IMR-90 (cell line): ENCODE measurements around the gene CRYAA. TPM values are rescaled to one million over a fixed set of nuclear protein-coding genes. Genes with fewer than 3 reads are reported as not detected.
"Not testable (repeated sequence)": the region's sequence is repeated elsewhere in the genome, so short reads cannot be mapped to it uniquely, and the experiment has no call there.

Source experiments
- ATAC-seq: fragments of 200-7000 bp; cut with Tn5 transposase; 2 replicates; pipeline ENCODE4 v1.9.1; 2020; ENCODE audit warnings: low read depth, mild to moderate bottlenecking, moderate library complexity
- BruUV-seq: library from RNA; stranded (reverse); fragments of 400-500 nt; replicated peaks from 2 replicates; lab custom pipeline; 2021; lab: Mats Ljungman, UMichigan
- CTCF ChIA-PET: fragments of 300-600 bp; formaldehyde crosslinking; extraction: SDS; loops from one replicate; lab custom pipeline; 2021; ENCODE audit warnings: antibody characterized with exemption; lab: Yijun Ruan, JAX
- POLR2A ChIA-PET: fragments of 300-600 bp; sonication (Branson Sonifier 250); formaldehyde crosslinking; loops from one replicate; lab custom pipeline; 2022; ENCODE audit warnings: antibody characterized with exemption; ENCODE audit not compliant: unreplicated experiment; lab: Charles Lee
- DNase-seq: peaks from one replicate; pipeline ENCODE4 v3.0.0; 2013
- H2AFZ ChIP-seq: replicated peaks from 2 replicates; pipeline ENCODE3; 2013; ENCODE audit warnings: low read length, mild to moderate bottlenecking; ENCODE audit not compliant: poor library complexity
- H2AK5ac ChIP-seq: 2 replicates; pipeline ENCODE4 v1.6.1; 2013; ENCODE audit warnings: low read depth, low read length, inconsistent platforms
- H2AK9ac ChIP-seq: replicated peaks from 2 replicates; pipeline ENCODE3; 2013; ENCODE audit warnings: mild to moderate bottlenecking, low read depth, low read length, moderate library complexity; ENCODE audit not compliant: poor library complexity
- H2BK120ac ChIP-seq: 2 replicates; pipeline ENCODE4 v1.6.1; 2013; ENCODE audit warnings: low read depth, low read length, inconsistent platforms
- H2BK15ac ChIP-seq: 3 replicates; pipeline ENCODE4 v1.6.1; 2013; ENCODE audit warnings: low read depth, low read length, inconsistent platforms
- H2BK20ac ChIP-seq: 2 replicates; pipeline ENCODE4 v1.6.1; 2013; ENCODE audit warnings: low read depth, mild to moderate bottlenecking, inconsistent platforms, low read length, moderate library complexity
- H2BK5ac ChIP-seq: 2 replicates; pipeline ENCODE4 v1.6.1; 2013; ENCODE audit warnings: mild to moderate bottlenecking, low read depth, low read length, inconsistent platforms; ENCODE audit not compliant: poor library complexity, severe bottlenecking
- H3K14ac ChIP-seq: replicated peaks from 2 replicates; pipeline ENCODE4 v1.6.1; 2013; ENCODE audit warnings: low read depth, low read length, inconsistent platforms
- H3K18ac ChIP-seq: 2 replicates; pipeline ENCODE4 v1.6.1; 2013; ENCODE audit warnings: low read depth, low read length, control low read depth
- H3K23ac ChIP-seq: 2 replicates; pipeline ENCODE4 v1.6.1; 2013; ENCODE audit warnings: low read depth, low read length, inconsistent platforms
- H3K27ac ChIP-seq: 2 replicates; pipeline ENCODE4 v1.5.1; 2013; ENCODE audit warnings: mild to moderate bottlenecking, control low read depth, low read length; ENCODE audit not compliant: insufficient read depth
- H3K27me3 ChIP-seq: 2 replicates; pipeline ENCODE4 v1.6.1; 2013; ENCODE audit warnings: low read length; ENCODE audit not compliant: control insufficient read depth, insufficient read depth
- H3K36me3 ChIP-seq: 2 replicates; pipeline ENCODE4 v1.6.1; 2013; ENCODE audit warnings: low read length, mixed read lengths; ENCODE audit not compliant: control insufficient read depth, insufficient read depth
- H3K4ac ChIP-seq: 2 replicates; pipeline ENCODE4 v1.6.1; 2013; ENCODE audit warnings: low read depth, low read length, inconsistent platforms
- H3K4me1 ChIP-seq: 2 replicates; pipeline ENCODE4 v1.6.1; 2013; ENCODE audit warnings: low read length, mixed read lengths; ENCODE audit not compliant: control insufficient read depth, insufficient read depth
- H3K4me2 ChIP-seq: 2 replicates; pipeline ENCODE4 v1.6.1; 2013; ENCODE audit warnings: low read depth, mild to moderate bottlenecking, control low read depth, low read length, moderate library complexity
- H3K4me3 ChIP-seq: 2 replicates; pipeline ENCODE4 v1.5.1; 2013; ENCODE audit warnings: low read depth, mild to moderate bottlenecking, control low read depth, low read length, moderate library complexity; ENCODE audit not compliant: insufficient read depth
- H3K56ac ChIP-seq: 2 replicates; pipeline ENCODE4 v1.6.1; 2013; ENCODE audit warnings: low read length, inconsistent platforms; ENCODE audit not compliant: insufficient read depth; ENCODE audit errors: extremely low read depth
- H3K79me1 ChIP-seq, 2 experiments: 2 replicates each; pipeline ENCODE4 v1.6.1; 2013; ENCODE audit warnings: low read length in 2 of 2, inconsistent platforms in 1 of 2, low read depth in 1 of 2
- H3K9ac ChIP-seq: 2 replicates; pipeline ENCODE4 v1.6.1; 2013; ENCODE audit warnings: low read depth, low read length, control low read depth
- H3K9me1 ChIP-seq: 2 replicates; pipeline ENCODE4 v1.6.1; 2013; ENCODE audit warnings: low read length, inconsistent platforms; ENCODE audit not compliant: insufficient read depth
- H3K9me3 ChIP-seq: 2 replicates; pipeline ENCODE4 v1.6.1; 2013; ENCODE audit warnings: low read length; ENCODE audit not compliant: control insufficient read depth, insufficient read depth
- H4K20me1 ChIP-seq: 2 replicates; pipeline ENCODE4 v1.6.1; 2013; ENCODE audit warnings: low read length, inconsistent platforms; ENCODE audit not compliant: insufficient read depth
- H4K5ac ChIP-seq: 2 replicates; pipeline ENCODE4 v1.6.1; 2013; ENCODE audit warnings: mild to moderate bottlenecking, low read depth, low read length, control low read depth
- H4K8ac ChIP-seq, 2 experiments: 2 replicates each; pipeline ENCODE4 v1.6.1; 2013; ENCODE audit warnings: low read depth in 2 of 2, low read length in 2 of 2, control low read depth in 1 of 2, inconsistent platforms in 1 of 2
- H4K91ac ChIP-seq: 2 replicates; pipeline ENCODE4 v1.6.1; 2013; ENCODE audit warnings: low read depth, low read length, inconsistent platforms; ENCODE audit not compliant: insufficient read depth
- WGBS, 2 experiments: methylation state at CpG; one replicate each; pipeline versions ENCODE4 v1.1.5 to v1.1.7; 2013; ENCODE audit warnings: missing lambda C conversion rate in 2 of 2; ENCODE audit not compliant: insufficient read length in 1 of 2; ENCODE audit errors: extremely low coverage in 2 of 2; 5-methylcytosine and 5-hydroxymethylcytosine counted together
- dilution Hi-C: fragments of 300-500 bp; cut with HindIII; formaldehyde crosslinking; loops from one replicate; pipeline ENCODE4 v1.14.3; 2018; ENCODE audit warnings: low sequenced_read_pairs; ENCODE audit not compliant: unreplicated experiment
- in situ Hi-C: fragments of 300-500 bp; cut with MboI; formaldehyde crosslinking; loops from 3 replicates; pipeline ENCODE4 v1.14.3; 2019; ENCODE audit warnings: low sequenced_read_pairs, inconsistent platforms, mixed read lengths
- intact Hi-C: fragments of 100-400 bp; cut with micrococcal nuclease; formaldehyde crosslinking; loops from 2 replicates; pipeline ENCODE4 v1.10.0; 2022
- polyA plus RNA-seq, 3 experiments: library from polyadenylated mRNA; depleted of rRNA; stranded (reverse); fragments of >200 nt; gene quantifications; 2 replicates each; pipeline ENCODE4 v1.2.3, GENCODE V29; 2012; ENCODE audit warnings: low replicate concordance in 1 of 3
- total RNA-seq: library from RNA; depleted of rRNA; stranded (reverse); fragments of >200 nt; gene quantifications from 2 replicates; pipeline ENCODE4 v1.2.3, GENCODE V29; 2012

The CRYAA gene
- total and polyA plus RNA-seq, 2 of the 4 experiments (the other 2 are of a cell fraction) = not detected

- intact Hi-C loops, BruUV-seq, H3K27me3 ChIP-seq, H3K4ac ChIP-seq, H2BK120ac ChIP-seq, H3K14ac ChIP-seq, H2BK5ac ChIP-seq, H3K18ac ChIP-seq, H3K23ac ChIP-seq, H3K4me1 ChIP-seq, in situ Hi-C loops, H4K8ac ChIP-seq, H3K4me3 ChIP-seq, H3K9ac ChIP-seq, H3K9me1 ChIP-seq, H3K4me2 ChIP-seq, H2AK9ac ChIP-seq, H3K9me3 ChIP-seq, H4K5ac ChIP-seq, H4K91ac ChIP-seq, H2AFZ ChIP-seq, H2BK15ac ChIP-seq, H3K79me1 ChIP-seq, dilution Hi-C loops, H2AK5ac ChIP-seq, H2BK20ac ChIP-seq, POLR2A ChIA-PET, DNase-seq, H4K20me1 ChIP-seq, H3K56ac ChIP-seq, CTCF ChIA-PET, H3K27ac ChIP-seq, H3K36me3 ChIP-seq: not testable (repeated sequence)
- no CpG with 5 or more reads among the region's 16 CpGs for WGBS, 2 experiments
- peak; percentile 91 for ATAC-seq
Measured at GRCh38 chr21:43176621-43177020, 7.8 kb downstream of the CRYAA start.

GRCh38 chr21:43177043-43177906 lies 8.5 kb downstream of the CRYAA start:
- H2BK120ac ChIP-seq, H3K56ac ChIP-seq, H3K9ac ChIP-seq, H4K5ac ChIP-seq, H3K9me3 ChIP-seq, H4K91ac ChIP-seq, H2BK15ac ChIP-seq, in situ Hi-C loops, H2AFZ ChIP-seq, POLR2A ChIA-PET, H3K79me1 ChIP-seq, H3K4me2 ChIP-seq, H3K14ac ChIP-seq, H3K36me3 ChIP-seq, dilution Hi-C loops, H2BK5ac ChIP-seq, BruUV-seq, H2BK20ac ChIP-seq, CTCF ChIA-PET, H3K27ac ChIP-seq, H3K4ac ChIP-seq, H2AK9ac ChIP-seq, H3K27me3 ChIP-seq, H2AK5ac ChIP-seq, H3K4me3 ChIP-seq, H3K23ac ChIP-seq, H4K8ac ChIP-seq, H3K9me1 ChIP-seq, H3K18ac ChIP-seq, H4K20me1 ChIP-seq, DNase-seq, intact Hi-C loops, H3K4me1 ChIP-seq: not testable (repeated sequence)
- peak; percentile 63 for ATAC-seq
- WGBS, 2 experiments = no CpG with 5 or more reads among the region's 20 CpGs
